Measurements from ENCODE around the gene SGPL1.

SGPL1 gene

GRCh38 chr10:70926226-70927000, 110.7 kb downstream of the SGPL1 start:
- no peak for DNase-seq

GRCh38 chr10:70927189-70927943, 111.6 kb downstream of the SGPL1 start:
- DNase-seq: no peak

DNA sequence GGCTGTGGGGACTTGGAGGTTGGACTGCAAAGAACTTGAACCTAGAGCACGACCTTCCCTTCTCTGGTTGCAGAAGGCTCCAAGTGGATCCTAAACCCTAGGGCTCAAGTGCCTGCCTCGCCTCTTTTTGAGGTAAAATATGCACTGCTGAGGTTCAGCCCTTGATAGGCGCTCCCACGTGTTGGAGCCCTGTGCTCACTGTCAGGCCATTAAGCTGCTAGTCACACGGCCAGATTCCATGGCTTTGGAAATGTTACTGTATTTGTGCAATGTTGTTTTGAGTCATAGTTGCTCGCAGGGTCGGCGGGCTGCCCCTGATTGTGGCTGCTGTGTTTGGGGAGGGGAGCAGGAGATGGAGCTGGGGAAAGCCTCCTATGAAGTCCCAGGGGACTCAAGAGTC, 112.4 kb downstream of the SGPL1 start:
- no peak for DNase-seq

DNA sequence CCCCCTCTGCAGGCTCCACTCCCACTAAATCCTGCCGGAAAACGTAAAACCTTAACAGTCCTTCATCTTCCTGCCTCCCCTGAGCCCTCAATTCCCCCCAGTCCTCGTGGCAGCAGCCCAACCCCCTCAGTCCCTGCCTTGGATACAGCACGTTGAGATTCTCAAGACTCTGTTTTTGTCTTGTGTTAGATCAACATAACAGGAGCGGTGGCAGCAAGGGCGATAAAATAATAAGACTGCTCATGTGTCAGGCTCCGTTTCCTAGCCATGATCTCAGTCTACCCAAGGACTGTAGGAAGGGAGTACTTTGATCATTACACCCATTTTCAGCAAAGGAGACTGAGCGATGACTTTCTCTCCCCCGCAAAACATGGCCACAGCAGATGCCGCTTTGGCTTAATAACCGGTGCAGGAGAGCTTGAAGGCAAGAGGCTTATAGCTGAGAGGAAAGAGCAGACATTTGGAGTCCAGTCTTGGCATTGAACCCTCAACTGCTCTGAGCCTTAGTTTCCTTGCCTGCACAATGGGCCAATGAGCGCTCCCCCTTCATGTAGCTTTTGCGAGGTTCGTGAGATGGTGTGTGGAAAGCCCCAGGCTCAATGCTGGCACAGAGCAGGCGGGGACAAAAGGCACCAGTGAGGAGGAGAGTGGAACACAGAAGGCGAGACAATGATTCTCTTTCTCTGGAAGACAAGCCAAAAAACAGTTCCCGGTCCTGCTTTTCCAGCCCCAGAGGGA, 114.7 kb downstream of the SGPL1 start:
- DNase-seq: no peak

All from GDM1 (cell line).